PFSK-1 (cell line): ENCODE measurements around the gene ABCB1.

Experiments
- POLR2AphosphoS5 ChIP-seq: IDR thresholded peaks from 2 replicates; pipeline ENCODE4 v1.6.1; 2012; ENCODE audit warnings: low read depth, mild to moderate bottlenecking, control low read depth, low read length, moderate library complexity
- TAF1 ChIP-seq: IDR thresholded peaks from 2 replicates; pipeline ENCODE4 v1.6.1; 2012; ENCODE audit warnings: low read length, control low read depth, borderline replicate concordance; ENCODE audit not compliant: insufficient read depth

GRCh38 chr7:87624628-87625027 lies 23.9 kb upstream of the ABCB1 start:
- TF ChIP-seq TAF1 (no peak), POLR2AphosphoS5 (no peak)
